A673 (cell line): Measurements from ENCODE around the gene RPRD1B. TPM values are rescaled to one million over a fixed set of nuclear protein-coding genes. Genes with fewer than 3 reads are reported as not detected.

Experiments used
- BruUV-seq: library from RNA; stranded (reverse); fragments of 400-500 nt; replicated peaks from 2 replicates; lab custom pipeline; 2021; lab: Mats Ljungman, UMichigan
- CTCF ChIA-PET: fragments of 300-600 bp; sonication (Branson Sonifier 250); formaldehyde crosslinking; loops from one replicate; lab custom pipeline; 2022; ENCODE audit warnings: antibody characterized with exemption; lab: Charles Lee
- POLR2A ChIA-PET: fragments of 300-600 bp; sonication (Branson Sonifier 250); formaldehyde crosslinking; loops from one replicate; lab custom pipeline; 2022; ENCODE audit warnings: antibody characterized with exemption; ENCODE audit not compliant: low non-redundant PET; lab: Charles Lee
- DNase-seq: peaks from one replicate; pipeline ENCODE4 v3.0.0-alpha.2; 2015; ENCODE audit warnings: low spot score
- H3K27ac ChIP-seq: fragments of 200-600 bp; sonication (generic); 2 replicates; pipeline ENCODE4 v1.5.1; 2016; ENCODE audit warnings: mixed run types, low read depth, mild to moderate bottlenecking, mixed read lengths, antibody characterized with exemption, low read length; ENCODE audit not compliant: poor library complexity, severe bottlenecking
- H3K27me3 ChIP-seq: fragments of 200-600 bp; sonication (generic); replicated peaks from 2 replicates; pipeline ENCODE4 v1.6.1; 2017; ENCODE audit warnings: mixed run types, low read depth, mild to moderate bottlenecking, mixed read lengths, antibody characterized with exemption, low read length; ENCODE audit not compliant: insufficient read depth, poor library complexity
- H3K36me3 ChIP-seq: fragments of 200-600 bp; sonication (generic); 2 replicates; pipeline ENCODE4 v1.6.1; 2016; ENCODE audit warnings: mixed run types, mild to moderate bottlenecking, mixed read lengths, antibody characterized with exemption, low read length; ENCODE audit not compliant: insufficient read depth, poor library complexity, severe bottlenecking
- H3K4me1 ChIP-seq: fragments of 200-600 bp; sonication (generic); 2 replicates; pipeline ENCODE4 v1.6.1; 2017; ENCODE audit warnings: mixed run types, mild to moderate bottlenecking, mixed read lengths, antibody characterized with exemption, low read length; ENCODE audit not compliant: insufficient read depth, poor library complexity, severe bottlenecking
- H3K4me3 ChIP-seq: fragments of 200-600 bp; sonication (generic); 2 replicates; pipeline ENCODE4 v1.5.1; 2016; ENCODE audit warnings: low read depth, mixed run types, mild to moderate bottlenecking, mixed read lengths, low read length; ENCODE audit not compliant: poor library complexity, severe bottlenecking
- H3K9me3 ChIP-seq: fragments of 200-600 bp; sonication (generic); 2 replicates; pipeline ENCODE4 v1.6.1; 2016; ENCODE audit warnings: mixed run types, low read depth, mild to moderate bottlenecking, mixed read lengths, antibody characterized with exemption, low read length; ENCODE audit not compliant: poor library complexity, severe bottlenecking
- EZH2 ChIP-seq: fragments of 200-600 bp; sonication (generic); IDR thresholded peaks from 2 replicates; pipeline ENCODE4 v1.6.1; 2017; ENCODE audit warnings: borderline replicate concordance, low read depth, mild to moderate bottlenecking, mixed read lengths, antibody characterized with exemption, low read length; ENCODE audit not compliant: poor library complexity, severe bottlenecking
- intact Hi-C: fragments of 100-400 bp; cut with micrococcal nuclease; formaldehyde crosslinking; loops from one replicate; pipeline ENCODE4 v1.10.0; 2022; ENCODE audit not compliant: unreplicated experiment
- total RNA-seq: library from RNA; stranded (reverse); gene quantifications from 2 replicates; pipeline ENCODE4 v1.2.3, GENCODE V29; 2021
- TF ChIP-seq, protein P1 (sequence below): fragments of 300-800, 200-600 bp; sonication (generic); conservative IDR thresholded peaks from 2 replicates; pipeline ENCODE4 v1.5.1; 2017; ENCODE audit warnings: low read depth, mild to moderate bottlenecking, antibody characterized with exemption, low read length, moderate library complexity, mixed read lengths

RPRD1B gene
- total RNA-seq, 1 experiment from 2014 or later, result 36.1 TPM

DNA sequence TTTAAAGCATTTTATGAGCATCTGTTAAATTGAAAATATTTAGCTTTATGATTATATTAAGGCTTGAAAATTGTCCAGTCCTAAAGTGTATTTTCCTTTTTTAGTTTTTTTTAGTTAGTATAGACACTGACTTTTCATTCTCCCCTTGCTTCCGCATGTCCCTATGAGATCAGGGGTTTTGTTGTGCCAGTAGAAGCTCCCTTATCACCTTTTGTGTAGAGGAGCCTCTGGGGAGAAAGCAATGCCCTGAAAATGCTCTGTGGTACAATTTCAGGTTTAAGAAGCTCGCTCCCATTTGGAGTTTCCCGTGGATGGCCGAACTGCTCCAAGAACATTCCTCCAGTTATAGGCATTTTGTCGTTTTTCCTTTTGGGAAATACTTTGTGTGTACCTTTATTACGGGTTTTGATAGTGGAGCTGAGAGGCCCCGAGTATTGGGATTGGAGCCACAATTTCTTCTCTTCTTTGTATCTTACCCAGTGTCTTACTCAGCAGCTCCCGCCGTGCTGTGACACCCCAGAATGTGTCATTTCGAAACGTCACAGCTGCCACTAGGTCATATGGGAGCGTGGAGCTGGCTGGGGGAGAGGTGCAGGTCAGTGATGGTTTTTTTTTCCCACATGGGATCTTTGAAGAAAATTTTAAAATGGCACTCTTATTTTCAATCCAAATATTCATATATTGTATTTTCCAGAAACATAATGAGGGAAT, 49.9 kb downstream of the RPRD1B start:
- no peak for TF ChIP-seq EZH2
- TF ChIP-seq, protein P1, sequence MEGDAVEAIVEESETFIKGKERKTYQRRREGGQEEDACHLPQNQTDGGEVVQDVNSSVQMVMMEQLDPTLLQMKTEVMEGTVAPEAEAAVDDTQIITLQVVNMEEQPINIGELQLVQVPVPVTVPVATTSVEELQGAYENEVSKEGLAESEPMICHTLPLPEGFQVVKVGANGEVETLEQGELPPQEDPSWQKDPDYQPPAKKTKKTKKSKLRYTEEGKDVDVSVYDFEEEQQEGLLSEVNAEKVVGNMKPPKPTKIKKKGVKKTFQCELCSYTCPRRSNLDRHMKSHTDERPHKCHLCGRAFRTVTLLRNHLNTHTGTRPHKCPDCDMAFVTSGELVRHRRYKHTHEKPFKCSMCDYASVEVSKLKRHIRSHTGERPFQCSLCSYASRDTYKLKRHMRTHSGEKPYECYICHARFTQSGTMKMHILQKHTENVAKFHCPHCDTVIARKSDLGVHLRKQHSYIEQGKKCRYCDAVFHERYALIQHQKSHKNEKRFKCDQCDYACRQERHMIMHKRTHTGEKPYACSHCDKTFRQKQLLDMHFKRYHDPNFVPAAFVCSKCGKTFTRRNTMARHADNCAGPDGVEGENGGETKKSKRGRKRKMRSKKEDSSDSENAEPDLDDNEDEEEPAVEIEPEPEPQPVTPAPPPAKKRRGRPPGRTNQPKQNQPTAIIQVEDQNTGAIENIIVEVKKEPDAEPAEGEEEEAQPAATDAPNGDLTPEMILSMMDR, result no peak
- Histone ChIP-seq H3K36me3 (peaks cover 43% of the 10 kb centered on the region), H3K27me3 (no peaks in the 10 kb centered on the region), H3K27ac (no peak overlapping the region), H3K9me3 (no peaks in the 10 kb centered on the region), H3K4me3 (no peak overlapping the region), H3K4me1 (no peaks in the 10 kb centered on the region)
- intact Hi-C loops, result no loop called here
- CTCF ChIA-PET, result no interaction called here
- POLR2A ChIA-PET, result interaction anchor here (0.7 kb wide), 1 partner anchor 160 kb away, joined by 7 read pairs; no protein-coding TSS in a partner anchor
- DNase-seq, result no peak
- BruUV-seq, result no TSS peak

DNA sequence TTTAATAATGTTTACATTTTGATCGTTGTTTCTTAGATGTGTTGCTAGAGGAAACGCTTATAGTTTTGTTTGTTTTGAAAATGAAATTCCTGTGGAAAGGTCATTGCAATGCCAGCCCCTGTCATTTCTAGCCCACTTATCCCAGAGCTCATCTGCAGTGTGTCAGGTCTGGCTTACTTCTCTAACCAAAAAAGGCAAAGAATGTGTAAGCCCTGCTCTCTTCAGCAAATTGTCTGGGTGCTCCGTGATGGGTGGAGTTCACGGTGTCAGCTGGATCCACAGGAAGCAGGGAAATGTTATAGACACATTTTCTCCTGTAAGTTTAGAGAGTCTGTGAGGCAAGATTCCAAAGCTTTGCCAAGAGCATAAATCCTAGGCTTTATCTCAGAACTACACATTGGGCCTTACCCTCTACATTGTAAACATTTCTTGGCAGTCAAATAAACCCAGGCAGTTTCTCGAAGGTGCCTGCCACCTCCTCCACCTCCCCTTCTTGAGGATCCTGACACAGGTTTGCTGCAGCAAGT, 50.9 kb downstream of the RPRD1B start:
- H3K36me3 ChIP-seq, result peaks cover 35% of the 10 kb centered on the region
- intact Hi-C loops, result no loop called here
- H3K4me3 ChIP-seq, result no peak overlapping the region
- no peak for TF ChIP-seq EZH2
- TF ChIP-seq, protein P1, result no peak
- DNase-seq, result no peak
- H3K27me3 ChIP-seq, result no peaks in the 10 kb centered on the region
- BruUV-seq, result no TSS peak
- ChIA-PET POLR2A (no interaction called here), CTCF (no interaction called here)
- H3K27ac ChIP-seq, result no peak overlapping the region
- no peaks in the 10 kb centered on the region for H3K9me3 ChIP-seq
- H3K4me1 ChIP-seq, result no peaks in the 10 kb centered on the region

GRCh38 chr20:38085026-38085425, 51.5 kb downstream of the RPRD1B start:
- Histone ChIP-seq H3K27me3 (no peaks in the 10 kb centered on the region), H3K9me3 (no peaks in the 10 kb centered on the region), H3K36me3 (peaks cover 39% of the 10 kb centered on the region), H3K27ac (no peak overlapping the region), H3K4me3 (no peak overlapping the region), H3K4me1 (no peaks in the 10 kb centered on the region)
- POLR2A ChIA-PET, result no interaction called here
- CTCF ChIA-PET, result no interaction called here
- no peak for DNase-seq
- intact Hi-C loops, result no loop called here
- no TSS peak for BruUV-seq
- TF ChIP-seq, protein P1, result no peak
- no peak for TF ChIP-seq EZH2
